GM03348 (cell line): Measurements from ENCODE around the gene SORCS3.

Experiments
- DNase-seq: peaks from one replicate; pipeline ENCODE4 v3.0.0; 2012; ENCODE audit warnings: low spot score

Gene SORCS3

GRCh38 chr10:104842704-104843103 lies 201.6 kb downstream of the SORCS3 start:
- DNase-seq: no peak

- no peak for DNase-seq
Observed at GRCh38 chr10:104844073-104844472, 203.0 kb downstream of the SORCS3 start.

GRCh38 chr10:104850023-104850422 lies 208.9 kb downstream of the SORCS3 start:
- no peak for DNase-seq

GRCh38 chr10:104867966-104868598 lies 227.0 kb downstream of the SORCS3 start:
- DNase-seq: no peak

- DNase-seq: no peak
Observed at GRCh38 chr10:104872691-104873090, 231.6 kb downstream of the SORCS3 start.

- DNase-seq: no peak
Observed at GRCh38 chr10:104873161-104873560, 232.1 kb downstream of the SORCS3 start.

GRCh38 chr10:104875561-104875960 lies 234.5 kb downstream of the SORCS3 start:
- DNase-seq: no peak

GRCh38 chr10:104880624-104881398 lies 239.7 kb downstream of the SORCS3 start:
- no peak for DNase-seq

- DNase-seq: no peak
Observed at GRCh38 chr10:104881740-104882139, 240.7 kb downstream of the SORCS3 start.

GRCh38 chr10:104892879-104893617 lies 252.0 kb downstream of the SORCS3 start:
- no peak for DNase-seq

GRCh38 chr10:104893701-104894100 lies 252.6 kb downstream of the SORCS3 start:
- no peak for DNase-seq

- DNase-seq: no peak
Observed at GRCh38 chr10:104894681-104895080, 253.6 kb downstream of the SORCS3 start.

- DNase-seq: no peak
Observed at GRCh38 chr10:104895541-104895940, 254.5 kb downstream of the SORCS3 start.

GRCh38 chr10:104895981-104896380 lies 254.9 kb downstream of the SORCS3 start:
- DNase-seq: no peak

GRCh38 chr10:104897696-104898095 lies 256.6 kb downstream of the SORCS3 start:
- no peak for DNase-seq

- DNase-seq: no peak
Observed at GRCh38 chr10:104899779-104900178, 258.7 kb downstream of the SORCS3 start.

- DNase-seq: no peak
Observed at GRCh38 chr10:104903433-104903832, 262.3 kb downstream of the SORCS3 start.

GRCh38 chr10:104904753-104905323 lies 263.7 kb downstream of the SORCS3 start:
- no peak for DNase-seq

- DNase-seq: no peak
Observed at GRCh38 chr10:104906112-104906511, 265.0 kb downstream of the SORCS3 start.

GRCh38 chr10:104907521-104907920 lies 266.4 kb downstream of the SORCS3 start:
- DNase-seq: no peak

- DNase-seq: no peak
Observed at GRCh38 chr10:104908581-104908980, 267.5 kb downstream of the SORCS3 start.

GRCh38 chr10:104910712-104911111 lies 269.6 kb downstream of the SORCS3 start:
- DNase-seq: no peak

- no peak for DNase-seq
Observed at GRCh38 chr10:104913390-104913789, 272.3 kb downstream of the SORCS3 start.
